Measurements from ENCODE around the gene TEAD3.

GRCh38 chr6:35476004-35476403 lies 20.9 kb downstream of the TEAD3 start:
- TF ChIP-seq CTCF (conservative IDR thresholded peaks at IDR 0.05; ENCODE audit: low read depth, low read length): no peak
- TF ChIP-seq MAFK (IDR thresholded peaks at IDR 0.05; ENCODE audit: low read depth, low read length): no peak
